ENCODE measurements around the gene CARMIL3. TPM values are rescaled to one million over a fixed set of nuclear protein-coding genes. Genes with fewer than 3 reads are reported as not detected.
"Not testable (repeated sequence)": the region's sequence is repeated elsewhere in the genome, so short reads cannot be mapped to it uniquely, and the experiment has no call there.

CARMIL3 gene
- total RNA-seq, 2 experiments from 2014 or later = 0.74 to 0.91 TPM

DNA sequence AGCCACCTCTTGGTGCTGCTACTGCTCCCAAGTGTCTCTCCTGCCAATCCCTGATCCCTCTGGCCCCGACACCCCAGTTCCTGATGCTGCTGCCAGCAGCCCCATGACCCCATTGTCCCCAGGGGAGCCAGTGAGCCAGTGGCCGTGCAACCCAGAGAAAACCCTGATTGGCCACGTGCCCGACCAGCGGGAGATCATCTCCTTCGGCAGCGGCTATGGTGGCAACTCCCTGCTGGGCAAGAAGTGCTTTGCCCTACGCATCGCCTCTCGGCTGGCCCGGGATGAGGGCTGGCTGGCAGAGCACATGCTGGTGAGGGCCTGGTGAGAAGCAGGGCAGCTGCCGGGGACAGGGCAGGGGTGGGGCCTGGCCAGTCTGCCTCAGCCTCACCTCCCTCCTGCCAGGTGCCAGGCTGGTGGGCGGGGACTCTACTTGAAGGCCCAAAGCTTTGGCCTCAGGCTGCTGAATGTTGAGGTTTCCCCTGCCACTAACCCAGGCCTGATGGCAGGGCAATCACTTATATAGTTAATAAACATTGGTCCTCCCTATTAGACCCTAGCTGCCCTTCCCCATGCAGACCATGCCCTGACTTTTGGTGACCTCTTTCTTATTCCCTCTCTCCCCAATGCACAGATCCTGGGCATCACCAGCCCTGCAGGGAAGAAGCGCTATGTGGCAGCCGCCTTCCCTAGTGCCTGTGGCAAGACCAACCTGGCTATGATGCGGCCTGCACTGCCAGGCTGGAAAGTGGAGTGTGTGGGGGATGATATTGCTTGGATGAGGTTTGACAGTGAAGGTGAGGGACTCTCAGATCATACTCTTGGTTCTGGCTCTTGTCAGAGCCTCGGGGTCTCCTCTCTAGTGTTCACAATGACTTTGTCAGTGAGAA is 47.4 kb downstream of the CARMIL3 start:
- CTCF ChIA-PET = interaction anchor here (12.4 kb wide), 1 partner anchor 8 kb away, joined by 189 read pairs; no protein-coding TSS in a partner anchor
- DNase-seq (no peak), ATAC-seq (no peak)
- POLR2A ChIA-PET = no interaction called here
- Mint-ChIP-seq H3K27me3 (no peaks in the 10 kb centered on the region), H3K4me3 (no peak overlapping the region), H3K27ac (no peak overlapping the region), H3K36me3 (ENCODE audit: low read depth) (peaks cover 63% of the 10 kb centered on the region), H3K4me1 (peaks cover 14% of the 10 kb centered on the region), H3K9me3 (ENCODE audit: low read depth) (no peaks in the 10 kb centered on the region)
- intact Hi-C loops (cut with DNase I, micrococcal nuclease) = no loop called here

DNA sequence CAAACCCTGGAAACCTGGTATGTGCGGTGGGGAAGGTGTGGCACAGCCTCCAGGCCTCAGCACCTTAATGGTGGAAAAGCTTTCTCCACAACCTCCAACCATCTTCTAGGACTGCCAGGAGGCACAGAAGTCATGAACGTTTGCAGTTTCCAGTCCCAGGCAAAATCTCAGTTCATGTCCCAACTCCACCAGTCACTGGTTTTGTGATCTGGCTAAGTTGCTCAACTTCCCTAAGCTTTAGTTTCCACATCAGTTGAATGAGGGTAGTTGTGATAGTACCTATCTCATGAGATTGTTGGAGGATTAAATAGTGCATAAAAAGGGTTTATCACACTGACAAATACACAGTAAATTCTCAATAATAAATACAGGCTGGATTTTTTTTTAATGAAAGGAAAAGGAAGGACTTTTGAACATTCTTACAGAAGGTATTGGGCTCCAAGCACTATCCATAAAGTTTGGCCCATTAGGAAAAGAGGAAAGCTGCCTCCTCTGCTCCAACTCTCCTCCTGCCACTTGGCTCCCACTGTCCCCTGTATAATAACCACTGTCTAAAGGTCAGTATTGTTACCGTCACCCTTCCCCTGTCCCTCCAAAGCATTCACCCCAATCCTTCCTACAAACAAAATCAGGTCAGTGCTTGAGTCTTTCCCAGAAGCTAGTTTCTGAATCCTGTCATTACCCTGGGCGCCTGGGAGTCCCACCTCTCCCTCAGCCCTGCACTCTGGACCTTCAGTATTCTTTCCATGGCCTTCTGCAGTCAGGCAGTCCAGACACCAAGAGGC is 48.6 kb downstream of the CARMIL3 start:
- no peaks in the 10 kb centered on the region for H3K27me3 Mint-ChIP-seq
- ChIA-PET POLR2A (no interaction called here), CTCF (interaction anchor here (0.7 to 12.4 kb wide), 3 partner anchors 7 to 14 kb away, joined by 3 to 189 read pairs (median 4); no protein-coding TSS in a partner anchor)
- H3K9me3 Mint-ChIP-seq (ENCODE audit: low read depth) = no peaks in the 10 kb centered on the region
- peaks cover 63% of the 10 kb centered on the region for H3K36me3 Mint-ChIP-seq (ENCODE audit: low read depth)
- ATAC-seq (no peak), DNase-seq (no peak)
- no peak overlapping the region for H3K4me3 Mint-ChIP-seq
- no peak overlapping the region for H3K27ac Mint-ChIP-seq
- intact Hi-C loops (cut with DNase I, micrococcal nuclease) = no loop called here
- peaks cover 13% of the 10 kb centered on the region for H3K4me1 Mint-ChIP-seq

GRCh38 chr14:24100982-24101494 is 49.2 kb downstream of the CARMIL3 start:
- ChIA-PET POLR2A (no interaction called here), CTCF (interaction anchor here (0.7 to 1.0 kb wide), 2 partner anchors 8 to 14 kb away, joined by 3 to 4 read pairs; no protein-coding TSS in a partner anchor)
- ATAC-seq (no peak), DNase-seq (no peak)
- H3K4me1 Mint-ChIP-seq = peaks cover 10% of the 10 kb centered on the region
- no peak overlapping the region for H3K4me3 Mint-ChIP-seq
- H3K27me3 Mint-ChIP-seq = no peaks in the 10 kb centered on the region
- no peaks in the 10 kb centered on the region for H3K9me3 Mint-ChIP-seq (ENCODE audit: low read depth)
- no peak overlapping the region for H3K27ac Mint-ChIP-seq
- intact Hi-C loops (cut with DNase I, micrococcal nuclease) = no loop called here
- H3K36me3 Mint-ChIP-seq (ENCODE audit: low read depth) = peaks cover 58% of the 10 kb centered on the region

GRCh38 chr14:24102357-24103048 is 50.7 kb downstream of the CARMIL3 start:
- POLR2A ChIA-PET = interaction anchor here (0.7 kb wide), 1 partner anchor 44 kb away, joined by 4 read pairs; no protein-coding TSS in a partner anchor
- DNase-seq (no peak), ATAC-seq (no peak)
- Mint-ChIP-seq H3K4me1 (peaks cover 5% of the 10 kb centered on the region), H3K36me3 (ENCODE audit: low read depth) (peaks cover 50% of the 10 kb centered on the region), H3K9me3 (ENCODE audit: low read depth) (no peaks in the 10 kb centered on the region), H3K4me3 (no peak overlapping the region), H3K27ac (no peak overlapping the region), H3K27me3 (no peaks in the 10 kb centered on the region)
- intact Hi-C loops (cut with DNase I, micrococcal nuclease) = no loop called here
- CTCF ChIA-PET = interaction anchor here (0.8 to 1.1 kb wide), 2 partner anchors 10 to 16 kb away, joined by 3 read pairs; no protein-coding TSS in a partner anchor

DNA sequence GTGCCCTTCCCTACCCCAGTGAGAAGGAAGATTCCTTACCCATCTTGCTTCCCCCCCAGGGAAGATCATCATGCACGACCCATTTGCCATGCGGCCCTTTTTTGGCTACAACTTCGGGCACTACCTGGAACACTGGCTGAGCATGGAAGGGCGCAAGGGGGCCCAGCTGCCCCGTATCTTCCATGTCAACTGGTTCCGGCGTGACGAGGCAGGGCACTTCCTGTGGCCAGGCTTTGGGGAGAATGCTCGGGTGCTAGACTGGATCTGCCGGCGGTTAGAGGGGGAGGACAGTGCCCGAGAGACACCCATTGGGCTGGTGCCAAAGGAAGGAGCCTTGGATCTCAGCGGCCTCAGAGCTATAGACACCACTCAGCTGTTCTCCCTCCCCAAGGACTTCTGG is 51.6 kb downstream of the CARMIL3 start:
- Mint-ChIP-seq H3K27me3 (no peaks in the 10 kb centered on the region), H3K4me3 (no peak overlapping the region), H3K9me3 (ENCODE audit: low read depth) (no peaks in the 10 kb centered on the region), H3K36me3 (ENCODE audit: low read depth) (peaks cover 45% of the 10 kb centered on the region), H3K4me1 (peaks cover 10% of the 10 kb centered on the region), H3K27ac (no peak overlapping the region)
- CTCF ChIA-PET = interaction anchor here (1.2 to 7.8 kb wide), 2 partner anchors 9 to 39 kb away, joined by 3 to 189 read pairs; partner anchors contain the start of gene PCK2
- ATAC-seq = no peak
- POLR2A ChIA-PET = no interaction called here
- no peak for DNase-seq
- intact Hi-C loops (cut with DNase I, micrococcal nuclease) = no loop called here

- H3K4me3 Mint-ChIP-seq; intact Hi-C loops (cut with DNase I, micrococcal nuclease); H3K27me3 Mint-ChIP-seq; ATAC-seq; DNase-seq; H3K9me3 Mint-ChIP-seq (ENCODE audit: low read depth): not testable (repeated sequence)
- Mint-ChIP-seq H3K4me1 (peaks cover 21% of the 10 kb centered on the region), H3K27ac (peak overlapping the region; percentile 72), H3K36me3 (ENCODE audit: low read depth) (peaks cover 31% of the 10 kb centered on the region)
- ChIA-PET CTCF (interaction anchor here (0.6 to 7.8 kb wide), 6 partner anchors 11 to 331 kb away, joined by 3 to 189 read pairs (median 5); partner anchors contain the start of gene PCK2), POLR2A (interaction anchor here (0.6 kb wide), 1 partner anchor 88 kb away, joined by 5 read pairs; no protein-coding TSS in a partner anchor)
Observed at GRCh38 chr14:24105609-24106239, 53.9 kb downstream of the CARMIL3 start.

GRCh38 chr14:24106672-24107271 is 55.0 kb downstream of the CARMIL3 start:
- intact Hi-C loops (cut with DNase I, micrococcal nuclease) = no loop called here

DNA sequence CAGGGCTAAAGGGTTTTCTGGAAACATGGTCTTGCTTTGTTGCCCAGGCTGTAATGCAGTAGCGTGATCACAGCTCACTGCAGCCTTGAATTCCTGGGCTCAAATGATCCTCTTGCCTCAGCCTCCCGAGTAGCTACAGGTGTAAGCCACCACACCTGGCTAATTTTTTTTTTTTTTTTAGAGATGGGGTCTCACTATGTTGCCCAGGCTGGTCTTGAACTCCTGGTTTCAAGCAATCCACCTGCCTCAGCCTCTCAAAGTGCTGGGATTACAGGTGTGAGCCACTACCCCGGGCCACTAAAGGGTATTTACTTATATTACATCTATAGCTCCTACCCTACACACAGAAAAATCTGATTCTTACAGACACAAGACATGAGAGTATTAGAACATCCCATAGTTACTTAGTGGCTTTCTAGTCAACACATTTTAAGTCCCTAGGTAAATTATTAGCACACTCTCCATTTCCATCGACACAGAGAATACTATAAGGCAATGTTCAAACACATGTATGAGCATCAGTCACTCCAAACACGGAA is 56.6 kb downstream of the CARMIL3 start:
- DNase-seq (no peak), ATAC-seq (no peak)
- Mint-ChIP-seq H3K27ac (peak overlapping the region; percentile 94), H3K27me3 (no peaks in the 10 kb centered on the region), H3K4me1 (peaks cover 24% of the 10 kb centered on the region), H3K36me3 (ENCODE audit: low read depth) (peaks cover 9% of the 10 kb centered on the region), H3K4me3 (peak overlapping the region; percentile 7), H3K9me3 (ENCODE audit: low read depth) (no peaks in the 10 kb centered on the region)
- POLR2A ChIA-PET = interaction anchor here (0.6 to 1.4 kb wide), 6 partner anchors 13 to 104 kb away, joined by 4 to 8 read pairs (median 5); partner anchors contain the start of genes CHMP4A, PCK2 and PSME1
- intact Hi-C loops (cut with DNase I, micrococcal nuclease) = loop anchor here (1.0 to 2.0 kb wide), 3 partner anchors 13 to 50 kb away; no protein-coding TSS in a partner anchor
- CTCF ChIA-PET = interaction anchor here (0.6 to 7.8 kb wide), 47 partner anchors 8 to 550 kb away, joined by 3 to 189 read pairs (median 5); partner anchors contain the start of genes CARMIL3, CIDEB, CPNE6 and EMC9

More at GRCh38 chr14:24106672-24107271, 55.0 kb downstream of the CARMIL3 start:
- Mint-ChIP-seq H3K9me3 (ENCODE audit: low read depth) (no peaks in the 10 kb centered on the region), H3K36me3 (ENCODE audit: low read depth) (peaks cover 23% of the 10 kb centered on the region), H3K4me1 (peaks cover 22% of the 10 kb centered on the region), H3K4me3 (no peak overlapping the region), H3K27me3 (no peaks in the 10 kb centered on the region), H3K27ac (no peak overlapping the region)
- ATAC-seq = no peak
- POLR2A ChIA-PET = no interaction called here
- CTCF ChIA-PET = interaction anchor here (0.6 to 7.8 kb wide), 13 partner anchors 10 to 480 kb away, joined by 3 to 189 read pairs (median 4); partner anchors contain the start of genes IRF9, PCK2 and PSME2
- DNase-seq = no peak

DNA sequence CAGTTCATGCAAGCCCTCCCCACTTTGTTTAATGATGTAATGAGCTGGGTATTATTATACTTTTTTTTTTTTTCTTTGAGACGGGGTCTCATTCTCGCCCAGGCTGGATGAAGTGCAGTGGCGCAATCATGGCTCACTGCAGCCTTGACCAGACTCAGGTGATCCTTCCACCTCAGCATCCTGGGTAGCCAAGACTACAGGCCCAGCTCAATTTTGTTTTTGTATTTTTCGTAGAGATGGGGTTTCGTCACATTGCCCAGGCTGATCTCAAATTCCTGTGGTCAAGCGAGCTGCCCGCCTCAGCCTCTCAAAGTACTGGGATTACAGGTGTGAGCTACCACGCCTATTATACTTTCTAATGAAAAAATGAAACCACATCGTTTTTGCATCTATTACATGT is 58.3 kb downstream of the CARMIL3 start:
- DNase-seq (no peak), ATAC-seq (no peak)
- Mint-ChIP-seq H3K36me3 (ENCODE audit: low read depth) (peaks cover 3% of the 10 kb centered on the region), H3K27ac (no peak overlapping the region), H3K4me3 (no peak overlapping the region), H3K4me1 (peaks cover 24% of the 10 kb centered on the region), H3K9me3 (ENCODE audit: low read depth) (no peaks in the 10 kb centered on the region), H3K27me3 (no peaks in the 10 kb centered on the region)
- intact Hi-C loops (cut with DNase I, micrococcal nuclease) = loop anchor here in 1 of 2 experiments (10.0 kb wide), 1 partner anchor 1015 kb away; the partner anchor contains the start of genes ACIN1 and C14orf119
- CTCF ChIA-PET = interaction anchor here (0.7 to 7.8 kb wide), 19 partner anchors 16 to 521 kb away, joined by 3 to 189 read pairs (median 7); partner anchors contain the start of genes CARMIL3, CIDEB, IRF9 and NOP9
- POLR2A ChIA-PET = interaction anchor here (0.6 to 0.7 kb wide), 3 partner anchors 31 to 106 kb away, joined by 3 to 5 read pairs (median 3); partner anchors contain the start of genes EMC9 and MDP1

Measured in activated CD4-positive, alpha-beta T cell treated with anti-CD3 and anti-CD28 coated beads for 36 hours (primary cell).